Measurements from ENCODE around the gene CD9.

DNA sequence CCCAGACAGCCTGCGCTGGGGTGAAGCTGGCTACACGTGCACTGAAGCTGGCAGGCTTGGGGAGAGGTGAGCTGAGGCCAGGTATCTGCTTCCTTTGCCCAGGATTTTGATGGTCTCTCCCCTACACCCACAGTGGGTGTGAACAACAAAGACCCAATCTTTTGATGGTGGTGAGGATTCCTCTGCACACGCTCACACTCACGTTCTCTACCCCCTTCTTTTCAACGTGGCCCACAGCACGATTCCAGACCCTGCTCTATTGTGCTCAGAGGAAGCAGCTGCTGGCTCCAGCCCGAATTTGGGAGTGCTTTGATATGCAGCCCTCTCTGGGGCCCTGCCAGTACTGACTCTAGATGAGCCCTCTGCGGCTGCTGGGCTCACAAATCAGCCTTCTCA lies 4.9 kb downstream of the CD9 start:
- no peak for TF ChIP-seq MAX (IDR thresholded peaks at IDR 0.05; ENCODE audit: low read depth, low read length)
- TF ChIP-seq CTCF (IDR thresholded peaks at IDR 0.05; ENCODE audit: low read depth, low read length): no peak
- TF ChIP-seq POLR2A (IDR thresholded peaks at IDR 0.05; ENCODE audit: extremely low read depth, insufficient read length): no peak
- TF ChIP-seq MYC (IDR thresholded peaks at IDR 0.05; ENCODE audit: low read depth, low read length): no peak
